Right atrium auricular region (tissue), 2 donors: Measurements from ENCODE around the gene FAM90A26. TPM values are rescaled to one million over a fixed set of nuclear protein-coding genes. Genes with fewer than 3 reads are reported as not detected.
"Not testable (repeated sequence)": the region's sequence is repeated elsewhere in the genome, so short reads cannot be mapped to it uniquely, and the experiment has no call there.

Source experiments
- DNase-seq: peaks from one replicate; pipeline ENCODE4 v3.0.0-alpha.2; 2019; ENCODE audit warnings: low spot score
- H3K27ac ChIP-seq, 2 donors: fragments of 200-600 bp; sonication (generic); 1 replicate in 1 of 2; 2 replicates in 1 of 2; pipeline ENCODE4 v1.5.1; 2016 to 2019
- H3K27me3 ChIP-seq, 2 donors: fragments of 200-600 bp; sonication (generic); one replicate each; pipeline versions ENCODE4 v1.5.1 to v1.6.0; 2017 to 2019
- H3K36me3 ChIP-seq: fragments of 200-600 bp; sonication (generic); one replicate; pipeline ENCODE4 v1.5.1; 2016
- H3K4me1 ChIP-seq, 2 donors: fragments of 200-600 bp; sonication (generic); one replicate each; pipeline versions ENCODE4 v1.5.1 to v1.6.0; 2017 to 2019
- H3K4me3 ChIP-seq, 2 donors: fragments of 200-600 bp; sonication (generic); 1 replicate in 1 of 2; 2 replicates in 1 of 2; pipeline ENCODE4 v1.5.1; 2017 to 2019; ENCODE audit warnings: mild to moderate bottlenecking in 1 of 2, moderate library complexity in 1 of 2
- H3K9me3 ChIP-seq, 2 donors: fragments of 200-600 bp; sonication (generic); one replicate each; pipeline ENCODE4 v1.5.1; 2019
- CTCF ChIP-seq, 2 donors: fragments of 200-600 bp; sonication (generic); IDR thresholded peaks; one replicate each; pipeline ENCODE4 v1.5.1; 2019; ENCODE audit warnings: antibody characterized with exemption in 2 of 2
- total RNA-seq, 2 donors: library from RNA; depleted of rRNA; stranded (reverse); fragments of >200 nt; gene quantifications; one replicate each; pipeline ENCODE4 v1.1.0, GENCODE V29; 2016

FAM90A26 gene
- not detected for total RNA-seq

- H3K27me3 ChIP-seq, DNase-seq, H3K4me1 ChIP-seq, H3K4me3 ChIP-seq, H3K36me3 ChIP-seq, H3K27ac ChIP-seq, H3K9me3 ChIP-seq: not testable (repeated sequence)
Measured at GRCh38 chr4:9169791-9170459, at the start of gene FAM90A26. Gene FAM90A26, plus strand, starts transcription at chr4:9170409. Its CDS starts 2,764 bp downstream, at chr4:9173173.

- not testable (repeated sequence) for H3K36me3 ChIP-seq, H3K4me3 ChIP-seq, H3K4me1 ChIP-seq, H3K27me3 ChIP-seq, DNase-seq, H3K9me3 ChIP-seq, H3K27ac ChIP-seq
Measured at GRCh38 chr4:9122711-9123110, 47.5 kb upstream of the FAM90A26 start.

GRCh38 chr4:9123572-9124007, 46.6 kb upstream of the FAM90A26 start:
- H3K4me3 ChIP-seq: peak overlapping the region in 1 of 2 donors; percentile 17
- DNase-seq: peak; percentile 85
- H3K36me3 ChIP-seq, H3K27ac ChIP-seq, H3K27me3 ChIP-seq, H3K9me3 ChIP-seq, H3K4me1 ChIP-seq: not testable (repeated sequence)
- TF ChIP-seq CTCF (IDR thresholded peaks at IDR 0.05): peak; percentile 84 to 86

- DNase-seq, H3K36me3 ChIP-seq, H3K27me3 ChIP-seq, H3K27ac ChIP-seq, H3K4me3 ChIP-seq, H3K9me3 ChIP-seq, H3K4me1 ChIP-seq: not testable (repeated sequence)
Measured at GRCh38 chr4:9125601-9126161, 44.5 kb upstream of the FAM90A26 start.

GRCh38 chr4:9131420-9131819, 38.8 kb upstream of the FAM90A26 start:
- not testable (repeated sequence) for H3K4me1 ChIP-seq, DNase-seq, H3K4me3 ChIP-seq

GRCh38 chr4:9132849-9133248, 37.4 kb upstream of the FAM90A26 start:
- not testable (repeated sequence) for DNase-seq, H3K4me3 ChIP-seq

More at GRCh38 chr4:9131420-9131819, 38.8 kb upstream of the FAM90A26 start:
- not testable (repeated sequence) for H3K36me3 ChIP-seq, H3K27me3 ChIP-seq, H3K27ac ChIP-seq, H3K9me3 ChIP-seq

GRCh38 chr4:9134011-9134410, 36.2 kb upstream of the FAM90A26 start:
- not testable (repeated sequence) for H3K27ac ChIP-seq, H3K36me3 ChIP-seq, H3K4me1 ChIP-seq, H3K27me3 ChIP-seq, H3K4me3 ChIP-seq, H3K9me3 ChIP-seq
- DNase-seq: peak; percentile 16

More at GRCh38 chr4:9132849-9133248, 37.4 kb upstream of the FAM90A26 start:
- H3K9me3 ChIP-seq, H3K36me3 ChIP-seq, H3K27ac ChIP-seq, H3K27me3 ChIP-seq, H3K4me1 ChIP-seq: not testable (repeated sequence)

GRCh38 chr4:9134556-9134955, 35.7 kb upstream of the FAM90A26 start:
- H3K4me1 ChIP-seq, H3K27me3 ChIP-seq, H3K4me3 ChIP-seq, H3K27ac ChIP-seq, H3K36me3 ChIP-seq, H3K9me3 ChIP-seq: not testable (repeated sequence)
- peak; percentile 73 for DNase-seq

GRCh38 chr4:9141050-9141449, 29.2 kb upstream of the FAM90A26 start:
- not testable (repeated sequence) for H3K36me3 ChIP-seq, H3K4me3 ChIP-seq, H3K4me1 ChIP-seq, H3K27me3 ChIP-seq, H3K9me3 ChIP-seq, H3K27ac ChIP-seq
- DNase-seq: peak; percentile 18

GRCh38 chr4:9142786-9143185, 27.4 kb upstream of the FAM90A26 start:
- H3K9me3 ChIP-seq, H3K4me1 ChIP-seq, H3K36me3 ChIP-seq, H3K27me3 ChIP-seq, H3K4me3 ChIP-seq, H3K27ac ChIP-seq, DNase-seq: not testable (repeated sequence)
